IgD-negative memory B cell (primary cell): ENCODE results near the gene STRADA. TPM values are rescaled to one million over a fixed set of nuclear protein-coding genes. Genes with fewer than 3 reads are reported as not detected.
"Not testable (repeated sequence)": the region's sequence is repeated elsewhere in the genome, so short reads cannot be mapped to it uniquely, and the experiment has no call there.

Experiments used
- H3K27ac Mint-ChIP-seq, 3 donors: one replicate each; pipeline ENCODE4 v1.8.0; 2020 to 2022; ENCODE audit warnings: mild to moderate bottlenecking in 3 of 3, mixed read lengths in 3 of 3, moderate library complexity in 1 of 3
- H3K27me3 Mint-ChIP-seq: one replicate; pipeline ENCODE4 v1.8.0; 2021; ENCODE audit warnings: mixed read lengths
- H3K36me3 Mint-ChIP-seq: one replicate; pipeline ENCODE4 v1.8.0; 2020; ENCODE audit warnings: mild to moderate bottlenecking, mixed read lengths
- H3K4me1 Mint-ChIP-seq, 3 donors: one replicate each; pipeline ENCODE4 v1.8.0; 2020 to 2022; ENCODE audit warnings: mixed read lengths in 3 of 3, mild to moderate bottlenecking in 1 of 3
- H3K4me3 Mint-ChIP-seq, 4 donors: one replicate each; pipeline ENCODE4 v1.8.0; 2020 to 2022; ENCODE audit warnings: mild to moderate bottlenecking in 4 of 4, mixed read lengths in 4 of 4, moderate library complexity in 3 of 4
- H3K9me3 Mint-ChIP-seq, 3 donors: one replicate each; pipeline ENCODE4 v1.8.0; 2020 to 2021; ENCODE audit warnings: mixed read lengths in 3 of 3, mild to moderate bottlenecking in 1 of 3
- polyA plus RNA-seq: library from polyadenylated mRNA; unstranded; fragments of 300-500 nt; fragmentation: Illumina TruSeq; gene quantifications from one replicate; pipeline ENCODE4 v1.2.3, GENCODE V29; 2021

The STRADA gene
- polyA plus RNA-seq, 1 donor from 2014 or later = 24.9 TPM

GRCh38 chr17:63768433-63768832 lies 26.8 kb upstream of the STRADA start:
- Mint-ChIP-seq H3K27me3 (no peaks in the 10 kb centered on the region), H3K4me1 (peaks cover 25 to 33% (median 26%) of the 10 kb centered on the region in 3 donors), H3K36me3 (no peaks in the 10 kb centered on the region), H3K4me3 (no peak overlapping the region), H3K27ac (peak overlapping the region in 1 of 3 donors; percentile 53), H3K9me3 (no peaks in the 10 kb centered on the region)

DNA sequence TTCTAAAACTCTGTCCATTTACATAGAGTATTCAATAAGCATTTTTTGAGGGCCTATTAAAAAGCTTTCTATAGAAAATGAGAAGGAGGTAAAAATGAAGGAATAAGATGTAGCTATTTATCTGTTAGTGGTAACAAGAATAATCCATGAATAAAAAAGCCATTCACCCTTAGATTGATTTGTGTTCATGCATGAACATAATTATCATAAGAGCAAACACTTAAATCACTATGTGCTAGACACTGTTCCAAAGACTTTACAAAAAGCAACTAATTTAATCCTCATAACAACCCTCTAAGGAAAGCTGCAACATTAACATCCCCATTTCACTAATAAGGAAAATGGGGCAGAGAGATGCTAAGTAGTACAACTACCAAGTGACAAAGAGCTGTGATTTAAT lies 25.2 kb upstream of the STRADA start:
- Mint-ChIP-seq H3K27ac (no peak overlapping the region), H3K4me1 (peaks cover 24 to 33% (median 27%) of the 10 kb centered on the region in 3 donors), H3K4me3 (peak overlapping the region in 1 of 4 donors; percentile 21), H3K27me3 (no peaks in the 10 kb centered on the region), H3K36me3 (no peaks in the 10 kb centered on the region), H3K9me3 (no peaks in the 10 kb centered on the region)

GRCh38 chr17:63764716-63765115 lies 23.1 kb upstream of the STRADA start:
- Mint-ChIP-seq H3K27ac (no peak overlapping the region), H3K9me3 (no peaks in the 10 kb centered on the region), H3K4me1 (peaks cover 20 to 29% (median 28%) of the 10 kb centered on the region in 3 donors), H3K27me3 (no peaks in the 10 kb centered on the region), H3K4me3 (no peak overlapping the region), H3K36me3 (no peaks in the 10 kb centered on the region)

- H3K27me3 Mint-ChIP-seq = no peaks in the 10 kb centered on the region
- H3K36me3 Mint-ChIP-seq = peaks cover 2% of the 10 kb centered on the region
- peak overlapping the region in 2 of 3 donors; percentile 65 to 71 for H3K27ac Mint-ChIP-seq
These were observed 20.8 kb upstream of the STRADA start for GRCh38 chr17:63762161-63763078.

GRCh38 chr17:63760771-63761539 lies 19.4 kb upstream of the STRADA start:
- Mint-ChIP-seq H3K4me3 (no peak overlapping the region), H3K4me1 (peaks cover 8 to 13% (median 13%) of the 10 kb centered on the region in 3 donors), H3K27ac (peak overlapping the region in 1 of 3 donors; percentile 53), H3K36me3 (peaks cover 2% of the 10 kb centered on the region), H3K9me3 (no peaks in the 10 kb centered on the region), H3K27me3 (no peaks in the 10 kb centered on the region)

More at GRCh38 chr17:63762161-63763078, 20.8 kb upstream of the STRADA start:
- peak overlapping the region in 1 of 4 donors; percentile 56 for H3K4me3 Mint-ChIP-seq
- peaks cover 15 to 23% (median 18%) of the 10 kb centered on the region in 3 donors for H3K4me1 Mint-ChIP-seq
- H3K9me3 Mint-ChIP-seq = no peaks in the 10 kb centered on the region

DNA sequence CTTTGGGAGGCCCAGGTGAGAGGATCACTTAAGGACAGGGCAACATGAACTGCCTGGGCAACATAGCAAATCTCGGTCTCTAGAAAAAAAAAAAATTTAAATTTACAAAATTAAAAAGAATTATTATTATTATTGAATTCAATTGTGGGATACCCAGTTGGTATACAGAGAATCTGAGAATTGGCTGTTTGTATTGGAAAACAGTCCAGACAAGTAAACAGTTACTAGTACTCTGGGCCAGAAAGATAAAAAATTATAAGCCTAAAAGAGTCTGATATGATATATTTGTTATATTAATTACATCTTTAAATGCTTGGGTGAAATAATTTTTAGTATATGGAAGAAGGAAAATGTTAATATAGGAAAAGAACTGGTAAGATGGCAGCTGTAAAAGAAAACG lies 16.8 kb upstream of the STRADA start:
- no peaks in the 10 kb centered on the region for H3K9me3 Mint-ChIP-seq
- H3K36me3 Mint-ChIP-seq = peaks cover 2% of the 10 kb centered on the region
- H3K27me3 Mint-ChIP-seq = no peaks in the 10 kb centered on the region
- no peak overlapping the region for H3K4me3 Mint-ChIP-seq
- H3K4me1 Mint-ChIP-seq = peaks cover 8 to 9% (median 9%) of the 10 kb centered on the region in 3 donors
- no peak overlapping the region for H3K27ac Mint-ChIP-seq

- Mint-ChIP-seq H3K4me3 (no peak overlapping the region), H3K4me1 (peaks cover 2 to 6% (median 6%) of the 10 kb centered on the region in 3 donors), H3K27ac (no peak overlapping the region), H3K36me3 (peaks cover 2% of the 10 kb centered on the region), H3K27me3 (no peaks in the 10 kb centered on the region), H3K9me3 (no peaks in the 10 kb centered on the region)
These were observed 12.4 kb upstream of the STRADA start for GRCh38 chr17:63754046-63754445.

- peaks cover 2 to 6% (median 6%) of the 10 kb centered on the region in 3 donors for H3K4me1 Mint-ChIP-seq
- no peak overlapping the region for H3K4me3 Mint-ChIP-seq
- H3K27me3 Mint-ChIP-seq = no peaks in the 10 kb centered on the region
- H3K36me3 Mint-ChIP-seq = peaks cover 2% of the 10 kb centered on the region
- H3K27ac Mint-ChIP-seq = no peak overlapping the region
- H3K9me3 Mint-ChIP-seq = no peaks in the 10 kb centered on the region
These were observed 11.6 kb upstream of the STRADA start for GRCh38 chr17:63753215-63753614.

DNA sequence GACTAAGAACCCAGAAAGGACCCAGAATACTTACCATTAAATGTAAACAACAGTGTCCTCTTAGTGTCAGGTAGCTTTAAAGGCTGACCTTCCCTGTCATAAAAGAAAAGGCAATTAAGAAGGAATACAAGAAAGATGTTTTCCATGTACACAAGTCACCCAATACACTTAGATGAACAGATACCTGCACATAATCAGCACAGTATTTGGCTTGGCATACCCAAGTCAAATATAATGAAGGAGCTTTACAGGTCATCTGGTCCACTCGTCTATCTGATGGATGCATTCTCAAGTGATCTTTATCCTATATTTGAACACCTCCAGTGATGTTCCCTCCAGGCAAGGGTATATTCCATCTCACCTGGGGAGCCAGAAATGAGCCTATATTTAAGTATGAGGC lies 11.1 kb upstream of the STRADA start:
- Mint-ChIP-seq H3K36me3 (peaks cover 2% of the 10 kb centered on the region), H3K27ac (no peak overlapping the region), H3K27me3 (no peaks in the 10 kb centered on the region), H3K4me3 (no peak overlapping the region), H3K4me1 (peaks cover 2 to 6% (median 6%) of the 10 kb centered on the region in 3 donors), H3K9me3 (no peaks in the 10 kb centered on the region)

- Mint-ChIP-seq H3K4me1 (peaks cover 2 to 6% (median 6%) of the 10 kb centered on the region in 3 donors), H3K4me3 (peak overlapping the region in 3 of 4 donors; percentile 4 to 63 (median 55)), H3K36me3 (peaks cover 2% of the 10 kb centered on the region), H3K27me3 (no peaks in the 10 kb centered on the region), H3K9me3 (no peaks in the 10 kb centered on the region), H3K27ac (peak overlapping the region in 2 of 3 donors; percentile 55 to 65)
These were observed 10.2 kb upstream of the STRADA start for GRCh38 chr17:63751806-63752205.

- Mint-ChIP-seq H3K27me3 (no peaks in the 10 kb centered on the region), H3K4me1 (peaks cover 15 to 23% (median 16%) of the 10 kb centered on the region in 3 donors), H3K9me3 (no peaks in the 10 kb centered on the region), H3K4me3 (peak overlapping the region; percentile 90 to 95 (median 92)), H3K36me3 (peaks cover 3% of the 10 kb centered on the region), H3K27ac (peak overlapping the region; percentile 94 to 98 (median 97))
These were observed 524 bp downstream of the STRADA start for GRCh38 chr17:63741143-63741407.

DNA sequence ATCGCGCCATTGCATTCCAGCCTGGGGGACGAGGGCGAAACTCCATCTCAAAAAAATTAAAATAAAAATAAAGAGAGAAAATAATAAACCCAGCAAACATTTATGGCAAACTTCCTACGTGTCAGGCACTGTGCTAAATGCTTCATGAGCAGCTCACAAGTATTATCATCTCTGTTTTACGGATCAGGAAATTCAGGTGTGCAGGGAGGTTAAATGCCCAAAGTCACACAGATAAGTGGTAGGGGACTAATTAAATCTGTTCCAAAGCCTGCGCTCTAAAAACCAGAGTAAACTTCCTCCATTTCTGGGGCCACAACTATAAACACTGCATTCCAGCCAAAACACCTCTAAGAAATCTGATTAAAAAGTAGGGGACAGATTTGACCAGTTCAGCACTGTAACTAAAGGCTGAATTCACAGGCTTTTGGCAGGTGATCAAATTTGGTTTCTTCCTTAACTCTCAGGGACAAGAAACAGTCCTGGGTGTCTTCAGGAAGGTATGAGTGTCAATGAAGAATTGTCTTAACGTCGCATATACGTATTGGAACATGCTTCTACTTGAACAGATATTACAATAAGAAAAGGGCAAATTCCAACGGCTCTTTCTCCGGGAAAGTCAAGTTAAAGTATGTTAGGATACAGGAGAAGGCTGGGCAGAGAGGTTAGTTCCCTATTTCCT lies 996 bp downstream of the STRADA start:
- Mint-ChIP-seq H3K36me3 (peaks cover 3% of the 10 kb centered on the region), H3K27me3 (no peaks in the 10 kb centered on the region), H3K4me1 (peaks cover 14 to 23% (median 15%) of the 10 kb centered on the region in 3 donors), H3K4me3 (peak overlapping the region; percentile 90 to 95 (median 92)), H3K27ac (peak overlapping the region; percentile 94 to 98 (median 97)), H3K9me3 (no peaks in the 10 kb centered on the region)

DNA sequence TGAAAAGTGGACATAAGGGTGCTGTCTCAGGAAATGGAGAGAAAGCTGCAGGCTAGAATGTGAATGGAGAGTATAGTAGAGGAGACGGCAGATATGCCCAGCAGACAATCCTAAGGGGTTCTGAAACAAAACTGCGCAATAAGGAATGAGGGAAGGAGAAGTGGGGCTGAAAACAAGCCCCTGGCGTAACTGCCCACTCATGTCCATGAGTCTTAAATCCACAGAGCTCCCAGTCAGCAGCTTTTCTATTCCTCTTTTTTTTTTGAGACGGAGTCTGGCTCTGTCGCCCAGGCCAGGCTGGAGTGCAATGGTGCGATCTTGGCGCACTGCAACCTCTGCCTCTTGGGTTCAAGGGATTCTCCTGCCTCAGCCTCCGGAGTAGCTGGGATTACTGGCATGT lies 5.9 kb downstream of the STRADA start:
- Mint-ChIP-seq H3K4me1 (peaks cover 4 to 9% (median 8%) of the 10 kb centered on the region in 3 donors), H3K27me3 (no peaks in the 10 kb centered on the region), H3K4me3 (no peak overlapping the region), H3K36me3 (peaks cover 4% of the 10 kb centered on the region), H3K9me3 (no peaks in the 10 kb centered on the region), H3K27ac (peak overlapping the region in 1 of 3 donors; percentile 66)

GRCh38 chr17:63722403-63722802 lies 19.2 kb downstream of the STRADA start:
- Mint-ChIP-seq H3K4me1 (peaks cover 0 to 2% (median 0%) of the 10 kb centered on the region in 3 donors), H3K9me3 (no peaks in the 10 kb centered on the region), H3K27ac (peak overlapping the region in 1 of 3 donors; percentile 71), H3K4me3 (no peak overlapping the region), H3K27me3 (no peaks in the 10 kb centered on the region), H3K36me3 (peaks cover 2% of the 10 kb centered on the region)

DNA sequence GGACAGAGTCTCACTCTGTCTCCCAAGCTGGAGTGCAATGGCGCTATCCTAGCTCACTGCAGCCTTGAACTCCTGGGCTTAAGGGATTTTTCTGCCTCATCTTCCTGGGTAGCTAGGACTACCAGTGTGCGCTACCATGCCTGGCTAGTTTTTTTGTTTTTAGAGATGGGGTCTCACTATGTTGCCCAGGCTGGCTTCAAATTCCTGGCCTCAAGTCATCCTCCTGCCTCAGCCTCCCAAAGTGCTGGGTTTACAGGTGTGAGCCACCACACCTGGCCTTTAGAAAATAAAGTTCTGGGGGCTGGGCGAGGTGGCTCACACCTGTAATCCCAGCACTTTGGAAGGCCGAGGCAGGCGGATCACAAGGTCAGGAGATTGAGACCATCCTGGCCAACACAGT lies 21.4 kb downstream of the STRADA start:
- H3K36me3 Mint-ChIP-seq, H3K27ac Mint-ChIP-seq, H3K27me3 Mint-ChIP-seq, H3K4me1 Mint-ChIP-seq, H3K9me3 Mint-ChIP-seq, H3K4me3 Mint-ChIP-seq: not testable (repeated sequence)
